Adrenal gland (tissue), 12 donors: Measurements from ENCODE around the gene TIMM50. TPM values are rescaled to one million over a fixed set of nuclear protein-coding genes. Genes with fewer than 3 reads are reported as not detected.

ENCODE experiments used
- DNase-seq, 7 donors: peaks; one replicate each; pipeline ENCODE4 v3.0.0-alpha.2; 2019 to 2020
- H3K27ac ChIP-seq, 5 donors: fragments of 200-600 bp; sonication (generic) in 4 of 5; 1 replicate in 3 of 5; 2 replicates in 2 of 5; pipeline versions ENCODE4 v1.5.1 to v1.8.0; 2016 to 2020; ENCODE audit warnings: mild to moderate bottlenecking in 1 of 5
- H3K27me3 ChIP-seq: fragments of 200-600 bp; 2 replicates; pipeline ENCODE4 v1.8.0; 2021
- H3K36me3 ChIP-seq, 2 donors: fragments of 200-600 bp; replicated peaks in 1 of 2; 1 replicate in 1 of 2; 2 replicates in 1 of 2; pipeline versions ENCODE4 v1.5.1 to v1.8.0; 2018 to 2022
- H3K4me1 ChIP-seq, 2 donors: fragments of 200-600 bp; replicated peaks in 1 of 2; 1 replicate in 1 of 2; 2 replicates in 1 of 2; pipeline versions ENCODE4 v1.5.1 to v1.8.0; 2018 to 2021
- H3K4me3 ChIP-seq, 4 donors: fragments of 200-600 bp; sonication (generic) in 3 of 4; one replicate each; pipeline ENCODE4 v1.5.1; 2016 to 2018
- H3K9me3 ChIP-seq, 3 donors: fragments of 200-600 bp; sonication (generic) in 1 of 3; replicated peaks in 1 of 3; 1 replicate in 2 of 3; 2 replicates in 1 of 3; pipeline versions ENCODE4 v1.5.1 to v1.8.0; 2016 to 2021
- POLR2A ChIP-seq, 2 donors: fragments of 450-650 bp; IDR thresholded peaks; one replicate each; pipeline ENCODE4 v1.6.1; 2017; ENCODE audit warnings: antibody characterized with exemption in 2 of 2, mild to moderate bottlenecking in 2 of 2, moderate library complexity in 1 of 2
- WGBS, 4 donors: extraction: QIAGEN DNeasy Blood & Tissue Kit in 2 of 4; methylation state at CpG; one replicate each; pipeline versions ENCODE4 v1.1.5 to v1.1.7; 2013 to 2017; 5-methylcytosine and 5-hydroxymethylcytosine counted together
- intact Hi-C, 2 donors: fragments of 100-400 bp; cut with DNase I; formaldehyde crosslinking; loops; one replicate each; pipeline versions ENCODE4 v1.14.1 to v1.15.0; 2022 to 2023
- polyA plus RNA-seq, 3 donors: library from polyadenylated mRNA; stranded (reverse); fragments of 200-250 nt in 2 of 3; fragments of 350-450 nt in 1 of 3; fragmentation: Illumina TruSeq in 1 of 3; extraction: RNeasy Lipid Tissue Mini Kit (QIAGEN cat#74804) in 1 of 3; gene quantifications; one replicate each; pipeline ENCODE4 v1.2.3, GENCODE V29; 2013 to 2014
- total RNA-seq, 9 donors: library from RNA; depleted of rRNA in 4 of 9; stranded (reverse); fragments of >200 nt in 4 of 9; fragments of 120-200 nt in 1 of 9; fragmentation: NEBNext Ultra II Directional in 1 of 9; extraction: Animal tissue kit (Norgen Biotek cat#: 25700) in 1 of 9; gene quantifications; one replicate each; pipeline versions ENCODE4 v1.1.0 to v1.2.4, GENCODE V29; 2013 to 2023
- TF ChIP-seq, protein P1 (sequence below), 6 experiments: fragments of 450-650 bp in 4 of 6; fragments of 200-600 bp in 2 of 6; sonication (generic) in 1 of 6; IDR thresholded peaks; 1 replicate in 5 of 6; 2 replicates in 1 of 6; pipeline versions ENCODE4 v1.5.1 to v1.8.0; 2016 to 2021; ENCODE audit warnings: antibody characterized with exemption in 6 of 6, mild to moderate bottlenecking in 2 of 6, moderate library complexity in 1 of 6
- donor health status: healthy with polysubstance abuse.
- donor health status: Bipolar disorder and iron deficiency.
- donor health status: DM: yes; HTN: yes; CAD: no.
- donor health status: DM: no; HTN: no; CAD: no.
- donor health status: DM: no; HTN: no; CAD: no.
- donor health status: DM: yes; HTN: yes; CAD: no.

TIMM50 gene
- total and polyA plus RNA-seq, 12 donors: 52.8 to 147 (median 68.1) TPM

DNA sequence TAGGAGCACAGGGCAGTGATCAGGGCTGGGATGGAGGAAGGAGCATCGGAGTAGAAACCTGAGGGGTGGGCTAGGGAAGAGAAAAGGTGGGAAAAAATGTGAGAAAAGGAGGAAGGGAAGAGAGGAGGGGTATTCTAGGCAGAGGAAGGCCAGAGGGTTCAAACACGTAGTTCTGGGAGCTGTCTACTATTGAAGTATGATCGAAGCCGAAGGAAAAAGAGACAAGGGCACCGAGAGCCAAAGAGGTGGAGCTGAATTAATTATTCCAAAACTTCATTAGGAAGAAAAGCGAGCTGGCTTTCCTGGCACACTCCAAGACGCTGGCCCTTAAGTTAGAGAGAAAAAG is 25.9 kb downstream of the TIMM50 start:
- WGBS, 4 donors: 52 to 61% (median 57%) methylated on average over 7 of the region's 7 CpGs
- H3K36me3 ChIP-seq: no peaks in the 10 kb centered on the region
- H3K4me1 ChIP-seq: peaks cover 0 to 5% of the 10 kb centered on the region in 2 donors
- no peak overlapping the region for H3K27ac ChIP-seq
- H3K9me3 ChIP-seq: no peaks in the 10 kb centered on the region
- intact Hi-C loops: no loop called here
- no peak overlapping the region for H3K4me3 ChIP-seq
- peaks cover 55% of the 10 kb centered on the region for H3K27me3 ChIP-seq
- TF ChIP-seq, protein P1, sequence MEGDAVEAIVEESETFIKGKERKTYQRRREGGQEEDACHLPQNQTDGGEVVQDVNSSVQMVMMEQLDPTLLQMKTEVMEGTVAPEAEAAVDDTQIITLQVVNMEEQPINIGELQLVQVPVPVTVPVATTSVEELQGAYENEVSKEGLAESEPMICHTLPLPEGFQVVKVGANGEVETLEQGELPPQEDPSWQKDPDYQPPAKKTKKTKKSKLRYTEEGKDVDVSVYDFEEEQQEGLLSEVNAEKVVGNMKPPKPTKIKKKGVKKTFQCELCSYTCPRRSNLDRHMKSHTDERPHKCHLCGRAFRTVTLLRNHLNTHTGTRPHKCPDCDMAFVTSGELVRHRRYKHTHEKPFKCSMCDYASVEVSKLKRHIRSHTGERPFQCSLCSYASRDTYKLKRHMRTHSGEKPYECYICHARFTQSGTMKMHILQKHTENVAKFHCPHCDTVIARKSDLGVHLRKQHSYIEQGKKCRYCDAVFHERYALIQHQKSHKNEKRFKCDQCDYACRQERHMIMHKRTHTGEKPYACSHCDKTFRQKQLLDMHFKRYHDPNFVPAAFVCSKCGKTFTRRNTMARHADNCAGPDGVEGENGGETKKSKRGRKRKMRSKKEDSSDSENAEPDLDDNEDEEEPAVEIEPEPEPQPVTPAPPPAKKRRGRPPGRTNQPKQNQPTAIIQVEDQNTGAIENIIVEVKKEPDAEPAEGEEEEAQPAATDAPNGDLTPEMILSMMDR (IDR thresholded peaks at IDR 0.05): no peak
- TF ChIP-seq POLR2A (IDR thresholded peaks at IDR 0.05): no peak
- DNase-seq: no peak

- DNase-seq: peak in 1 of 7 donors; percentile 6
- TF ChIP-seq, protein P1 (IDR thresholded peaks at IDR 0.05): no peak
- TF ChIP-seq POLR2A (IDR thresholded peaks at IDR 0.05): no peak
- 5 to 29% (median 16%) methylated on average over 4 to 96 of the region's 96 CpGs for WGBS, 4 donors
- H3K27me3 ChIP-seq: peaks cover 56% of the 10 kb centered on the region
- H3K4me1 ChIP-seq: peaks cover 0 to 5% of the 10 kb centered on the region in 2 donors
- H3K36me3 ChIP-seq: no peaks in the 10 kb centered on the region
- intact Hi-C loops: no loop called here
- H3K4me3 ChIP-seq: peak overlapping the region in 1 of 4 donors; percentile 45
- H3K27ac ChIP-seq: no peak overlapping the region
- H3K9me3 ChIP-seq: no peaks in the 10 kb centered on the region
These were observed 26.5 kb downstream of the TIMM50 start for GRCh38 chr19:39506944-39507714.

- WGBS, 4 donors: 48 to 54% (median 51%) methylated on average over 23 to 24 of the region's 24 CpGs
- H3K36me3 ChIP-seq: no peaks in the 10 kb centered on the region
- no peak for DNase-seq
- H3K27ac ChIP-seq: no peak overlapping the region
- intact Hi-C loops: no loop called here
- H3K4me3 ChIP-seq: peak overlapping the region in 1 of 4 donors; percentile 45
- H3K27me3 ChIP-seq: peaks cover 62% of the 10 kb centered on the region
- TF ChIP-seq, protein P1 (IDR thresholded peaks at IDR 0.05): no peak
- no peaks in the 10 kb centered on the region for H3K9me3 ChIP-seq
- peaks cover 0 to 2% of the 10 kb centered on the region in 2 donors for H3K4me1 ChIP-seq
These were observed 27.2 kb downstream of the TIMM50 start for GRCh38 chr19:39507715-39508364.

GRCh38 chr19:39508629-39509028 is 28.0 kb downstream of the TIMM50 start:
- WGBS, 4 donors: 70 to 83% (median 78%) methylated on average over 9 of the region's 9 CpGs
- no peaks in the 10 kb centered on the region for H3K36me3 ChIP-seq
- H3K27ac ChIP-seq: no peak overlapping the region
- DNase-seq: no peak
- intact Hi-C loops: no loop called here
- H3K4me3 ChIP-seq: no peak overlapping the region
- H3K9me3 ChIP-seq: no peaks in the 10 kb centered on the region
- no peak for TF ChIP-seq POLR2A (IDR thresholded peaks at IDR 0.05)
- TF ChIP-seq, protein P1 (IDR thresholded peaks at IDR 0.05): no peak
- H3K4me1 ChIP-seq: no peaks in the 10 kb centered on the region
- H3K27me3 ChIP-seq: peaks cover 61% of the 10 kb centered on the region
